BJ (cell line): ENCODE measurements around the gene ZNF140. TPM values are rescaled to one million over a fixed set of nuclear protein-coding genes. Genes with fewer than 3 reads are reported as not detected.

Source experiments
- polyA plus RNA-seq: library from polyadenylated mRNA; depleted of rRNA; stranded (reverse); fragments of >200 nt; gene quantifications from 2 replicates; pipeline ENCODE4 v1.2.3, GENCODE V29; 2011; rRNA removed

Gene ZNF140
- polyA plus RNA-seq, 1 experiment = 11.8 TPM

Other genes with a start within 250 kb of the ZNF140 start
- gene CHFR, start 193.3 kb upstream of the ZNF140 start, polyA plus RNA-seq = 29.5 and 41.6 TPM in 2 replicates
- 4.7 and 8.7 TPM in 2 replicates for gene ZNF605, start 124.6 kb upstream of the ZNF140 start, polyA plus RNA-seq
- 3.9 and 4.6 TPM in 2 replicates for gene ZNF26, start 94.6 kb upstream of the ZNF140 start, polyA plus RNA-seq
- 9.7 and 16.2 TPM in 2 replicates for gene ZNF84, start 43.4 kb upstream of the ZNF140 start, polyA plus RNA-seq
- gene ZNF891, start 49.4 kb downstream of the ZNF140 start, polyA plus RNA-seq = 0.21 and 0.47 TPM in 2 replicates
- 2.0 and 4.3 TPM in 2 replicates for gene ZNF10, start 49.7 kb downstream of the ZNF140 start, polyA plus RNA-seq
- 9.9 and 16.2 TPM in 2 replicates for gene ZNF268, start 100.6 kb downstream of the ZNF140 start, polyA plus RNA-seq
- not detected in 2 replicates for gene ANHX, start 155.0 kb downstream of the ZNF140 start, polyA plus RNA-seq